Osteoblast (primary cell): ENCODE results near the gene RGS19. TPM values are rescaled to one million over a fixed set of nuclear protein-coding genes. Genes with fewer than 3 reads are reported as not detected.

Experiments
- DNase-seq: peaks from one replicate; pipeline ENCODE4 v3.0.0; 2011; ENCODE audit warnings: low spot score, mixed read lengths; ENCODE audit not compliant: insufficient read length; ENCODE audit errors: missing footprints
- H2AFZ ChIP-seq: 2 replicates; pipeline ENCODE4 v1.6.0; 2011; ENCODE audit warnings: mild to moderate bottlenecking, low read length
- H3K27ac ChIP-seq: 2 replicates; pipeline ENCODE4 v1.5.1; 2011; ENCODE audit warnings: mild to moderate bottlenecking, low read depth, low read length, moderate library complexity
- H3K27me3 ChIP-seq: 2 replicates; pipeline ENCODE4 v1.6.0; 2012; ENCODE audit warnings: mild to moderate bottlenecking, control low read depth, inconsistent platforms, low read length, moderate library complexity; ENCODE audit not compliant: insufficient read depth
- H3K36me3 ChIP-seq: 2 replicates; pipeline ENCODE4 v1.5.1; 2011; ENCODE audit warnings: mild to moderate bottlenecking, low read length, control low read depth, moderate library complexity; ENCODE audit not compliant: insufficient read depth
- H3K4me1 ChIP-seq: 2 replicates; pipeline ENCODE4 v1.5.1; 2011; ENCODE audit warnings: mild to moderate bottlenecking, low read length, control low read depth, moderate library complexity; ENCODE audit not compliant: insufficient read depth
- H3K4me2 ChIP-seq: 2 replicates; pipeline ENCODE4 v1.6.0; 2011; ENCODE audit warnings: mild to moderate bottlenecking, low read length; ENCODE audit not compliant: insufficient read depth
- H3K4me3 ChIP-seq: fragments of 200-600 bp; sonication (generic); 3 replicates; pipeline ENCODE4 v1.5.1; 2012; ENCODE audit warnings: mild to moderate bottlenecking, low read length, inconsistent platforms; ENCODE audit not compliant: insufficient read depth
- H3K79me2 ChIP-seq: 2 replicates; pipeline ENCODE4 v1.6.0; 2012; ENCODE audit warnings: mild to moderate bottlenecking, low read length, control low read depth, inconsistent platforms; ENCODE audit not compliant: insufficient read depth
- H3K9me3 ChIP-seq: 2 replicates; pipeline ENCODE4 v1.5.1; 2011; ENCODE audit warnings: low read depth, low read length, control low read depth
- H4K20me1 ChIP-seq: 2 replicates; pipeline ENCODE4 v1.6.0; 2012; ENCODE audit warnings: mild to moderate bottlenecking, low read length, control low read depth; ENCODE audit not compliant: insufficient read depth
- total RNA-seq: library from RNA; depleted of rRNA; stranded (reverse); fragments of >200 nt; gene quantifications from 2 replicates; pipeline ENCODE4 v1.2.3, GENCODE V29; 2012
- TF ChIP-seq, protein P1 (sequence below): IDR thresholded peaks from 2 replicates; pipeline ENCODE4 v1.5.1; 2011; ENCODE audit warnings: mild to moderate bottlenecking, low read depth, low read length, moderate library complexity; ENCODE audit errors: extremely low read depth

The RGS19 gene
- total RNA-seq, 1 donor = 6.9 TPM

DNA sequence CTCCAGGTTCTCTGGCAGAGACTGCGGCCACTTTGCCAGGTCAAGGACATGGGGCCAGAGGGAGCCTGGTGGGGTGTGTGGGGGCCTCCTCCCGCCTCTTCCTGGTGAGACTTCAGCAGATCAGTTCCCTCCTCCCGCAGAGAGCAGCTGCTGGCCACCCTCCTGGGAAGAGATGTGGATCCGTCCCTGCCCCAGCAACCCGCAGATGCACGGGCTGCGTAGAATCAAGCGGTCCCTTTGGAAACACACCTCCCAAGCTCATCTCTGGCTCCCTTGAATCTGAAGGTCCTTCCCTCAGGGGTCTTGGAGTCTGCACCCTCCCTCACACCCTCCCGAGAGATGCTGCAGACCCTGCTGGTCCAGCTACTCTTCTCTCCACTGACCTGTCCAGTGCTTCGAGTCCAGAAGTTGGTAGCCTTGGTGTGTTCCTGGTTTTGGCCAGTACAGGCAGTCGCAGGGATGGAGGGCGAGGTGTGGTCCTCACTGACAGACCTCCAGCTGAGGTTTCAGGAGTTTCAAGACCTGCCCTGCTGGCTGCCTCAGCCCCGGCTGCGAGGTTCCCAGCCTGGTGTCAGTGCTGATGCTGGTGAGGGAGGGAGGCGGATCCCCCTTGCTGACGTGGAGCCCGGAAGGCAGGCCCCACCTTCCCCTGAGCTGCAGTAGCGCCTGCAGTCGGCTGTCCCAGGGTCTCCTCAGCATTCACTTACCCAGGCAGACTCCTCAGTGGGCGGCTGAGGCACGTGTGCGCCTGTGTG, 27.8 kb upstream of the RGS19 start, which contains the start of gene NPBWR2:
Gene NPBWR2, minus strand, starts transcription at position 585 of the 755 bp plus-strand sequence. CDS start 734 bp downstream, outside the sequence.
- Histone ChIP-seq H3K4me1 (no peaks in the 10 kb centered on the region), H3K9me3 (no peaks in the 10 kb centered on the region), H2AFZ (no peak within 1 kb of the TSS), H3K4me2 (no peak within 1 kb of the TSS), H3K27me3 (peaks cover 20% of the 10 kb centered on the region), H3K4me3 (no peak within 1 kb of the TSS), H3K27ac (no peak within 1 kb of the TSS), H3K79me2 (no peaks in the 10 kb centered on the region), H4K20me1 (no peaks in the 10 kb centered on the region), H3K36me3 (no peaks in the 10 kb centered on the region)
- TF ChIP-seq, protein P1, sequence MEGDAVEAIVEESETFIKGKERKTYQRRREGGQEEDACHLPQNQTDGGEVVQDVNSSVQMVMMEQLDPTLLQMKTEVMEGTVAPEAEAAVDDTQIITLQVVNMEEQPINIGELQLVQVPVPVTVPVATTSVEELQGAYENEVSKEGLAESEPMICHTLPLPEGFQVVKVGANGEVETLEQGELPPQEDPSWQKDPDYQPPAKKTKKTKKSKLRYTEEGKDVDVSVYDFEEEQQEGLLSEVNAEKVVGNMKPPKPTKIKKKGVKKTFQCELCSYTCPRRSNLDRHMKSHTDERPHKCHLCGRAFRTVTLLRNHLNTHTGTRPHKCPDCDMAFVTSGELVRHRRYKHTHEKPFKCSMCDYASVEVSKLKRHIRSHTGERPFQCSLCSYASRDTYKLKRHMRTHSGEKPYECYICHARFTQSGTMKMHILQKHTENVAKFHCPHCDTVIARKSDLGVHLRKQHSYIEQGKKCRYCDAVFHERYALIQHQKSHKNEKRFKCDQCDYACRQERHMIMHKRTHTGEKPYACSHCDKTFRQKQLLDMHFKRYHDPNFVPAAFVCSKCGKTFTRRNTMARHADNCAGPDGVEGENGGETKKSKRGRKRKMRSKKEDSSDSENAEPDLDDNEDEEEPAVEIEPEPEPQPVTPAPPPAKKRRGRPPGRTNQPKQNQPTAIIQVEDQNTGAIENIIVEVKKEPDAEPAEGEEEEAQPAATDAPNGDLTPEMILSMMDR = no peak
- peak; percentile 83 for DNase-seq

DNA sequence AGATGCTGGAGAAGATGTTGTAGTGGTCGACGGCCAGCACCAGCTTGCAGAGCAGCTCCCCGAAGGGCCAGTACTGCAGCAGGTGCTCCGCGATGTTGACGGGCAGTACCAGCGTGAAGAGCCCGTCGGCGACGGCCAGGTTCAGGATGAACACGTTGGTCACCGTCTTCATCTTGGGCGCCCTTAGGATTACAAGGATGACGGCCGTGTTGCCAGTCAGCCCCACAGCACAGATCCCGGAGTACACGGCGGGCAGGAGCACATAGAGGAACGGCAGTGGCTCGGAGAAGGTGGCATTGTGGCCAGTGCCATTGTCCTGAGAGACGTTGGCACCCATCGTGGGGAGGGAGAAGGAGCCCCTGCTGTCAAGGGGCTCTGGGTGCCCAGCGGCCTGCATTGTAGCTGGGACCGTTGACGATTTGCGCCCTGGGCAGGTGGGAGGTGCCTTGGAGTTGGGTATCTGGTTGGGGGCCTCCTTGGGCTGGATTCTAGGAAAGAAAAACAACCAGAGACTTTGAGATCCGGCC, 27.2 kb upstream of the RGS19 start:
- no peak overlapping the region for H3K27ac ChIP-seq
- peaks cover 25% of the 10 kb centered on the region for H3K27me3 ChIP-seq
- TF ChIP-seq, protein P1 = no peak

DNA sequence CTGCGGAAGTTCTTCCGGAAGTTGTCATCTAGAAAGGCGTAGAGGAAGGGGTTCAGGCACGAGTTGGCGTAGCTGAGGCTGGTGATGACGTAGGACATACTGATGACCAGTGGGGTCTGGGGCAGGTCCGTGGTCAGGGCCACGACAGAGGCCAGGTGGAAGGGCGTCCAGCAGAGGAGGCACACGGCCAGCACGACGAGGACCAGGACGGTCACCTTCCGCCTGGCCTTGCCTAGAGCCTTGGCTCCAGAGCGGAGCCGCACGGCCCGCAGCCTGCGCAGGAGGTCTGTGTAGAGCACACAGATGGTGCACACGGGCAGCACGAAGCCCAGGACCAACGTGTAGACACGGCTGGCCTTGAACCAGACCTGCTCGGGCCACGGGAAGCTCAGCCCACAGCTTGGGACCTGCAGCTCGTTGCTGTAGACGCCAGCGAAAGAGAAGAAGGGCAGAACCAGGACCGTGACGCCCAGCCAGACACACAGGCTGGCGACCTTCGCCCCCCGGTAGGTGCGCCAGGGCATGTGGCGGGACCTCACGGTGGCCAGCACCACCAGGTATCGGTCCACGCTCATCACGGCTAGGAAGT, 26.6 kb upstream of the RGS19 start:
- H3K9me3 ChIP-seq = no peaks in the 10 kb centered on the region
- H3K4me1 ChIP-seq = no peaks in the 10 kb centered on the region
- peak; percentile 77 for DNase-seq
- H3K4me2 ChIP-seq = no peak overlapping the region
- no peak overlapping the region for H3K4me3 ChIP-seq
- H3K27ac ChIP-seq = no peak overlapping the region
- TF ChIP-seq, protein P1 = no peak
- H3K27me3 ChIP-seq = peaks cover 31% of the 10 kb centered on the region
- H4K20me1 ChIP-seq = no peaks in the 10 kb centered on the region
- no peaks in the 10 kb centered on the region for H3K36me3 ChIP-seq
- H3K79me2 ChIP-seq = no peaks in the 10 kb centered on the region
- H2AFZ ChIP-seq = no peak overlapping the region

More for the DNA sequence above, 27.2 kb upstream of the RGS19 start:
- Histone ChIP-seq H3K36me3 (no peaks in the 10 kb centered on the region), H2AFZ (no peak overlapping the region), H3K9me3 (no peaks in the 10 kb centered on the region), H3K4me1 (no peaks in the 10 kb centered on the region), H3K4me2 (no peak overlapping the region), H3K4me3 (no peak overlapping the region), H3K79me2 (no peaks in the 10 kb centered on the region), H4K20me1 (no peaks in the 10 kb centered on the region)
- peak; percentile 76 for DNase-seq
